OCI-LY1 (cell line): Measurements from ENCODE around the gene FOXE3.
A peak's percentile ranks its signal among the peaks of the same experiment; 100 is the strongest.

Experiments
- H2AFZ ChIP-seq: fragments of 200-600 bp; sonication (generic), shearing (Covaris generic); 2 replicates; pipeline ENCODE4 v1.6.0; 2014; ENCODE audit warnings: antibody characterized with exemption, mild to moderate bottlenecking, low read length
- H3F3A ChIP-seq: fragments of 200-600 bp; sonication (generic), shearing (Covaris generic); 2 replicates; pipeline ENCODE4 v1.6.0; 2014; ENCODE audit warnings: mild to moderate bottlenecking, antibody characterized with exemption, low read length, moderate library complexity; ENCODE audit not compliant: insufficient read depth
- H3K27ac ChIP-seq: fragments of 200-600 bp; sonication (generic); 2 replicates; pipeline ENCODE4 v1.5.1; 2014; ENCODE audit warnings: low read length, mixed run types, mild to moderate bottlenecking, low read depth; ENCODE audit not compliant: poor library complexity, severe bottlenecking
- H3K27me3 ChIP-seq: fragments of 200-600 bp; sonication (generic); 2 replicates; pipeline ENCODE4 v1.6.0; 2014; ENCODE audit warnings: antibody characterized with exemption, mild to moderate bottlenecking, low read length, moderate library complexity; ENCODE audit not compliant: insufficient read depth
- H3K36me3 ChIP-seq: fragments of 200-600 bp; sonication (generic); 2 replicates; pipeline ENCODE4 v1.6.1; 2014; ENCODE audit warnings: mild to moderate bottlenecking, antibody characterized with exemption, low read length, moderate library complexity, mixed read lengths; ENCODE audit not compliant: insufficient read depth
- H3K4me1 ChIP-seq: fragments of 200-600 bp; sonication (generic); 2 replicates; pipeline ENCODE4 v1.5.1; 2014; ENCODE audit warnings: mild to moderate bottlenecking, low read length, moderate library complexity; ENCODE audit not compliant: insufficient read depth, severe bottlenecking
- H3K4me2 ChIP-seq: fragments of 200-600 bp; sonication (generic), shearing (Covaris generic); 2 replicates; pipeline ENCODE4 v1.6.1; 2014; ENCODE audit warnings: low read length
- H3K4me3 ChIP-seq: fragments of 200-600 bp; sonication (generic); 2 replicates; pipeline ENCODE4 v1.5.1; 2014; ENCODE audit warnings: low read length, low read depth, mild to moderate bottlenecking, mixed read lengths; ENCODE audit not compliant: poor library complexity, severe bottlenecking
- H3K79me2 ChIP-seq: fragments of 200-600 bp; shearing (Covaris generic); 2 replicates; pipeline ENCODE4 v1.6.1; 2016; ENCODE audit warnings: mixed run types, low read length, mixed read lengths; ENCODE audit not compliant: insufficient read depth
- H3K9ac ChIP-seq: fragments of 200-600 bp; sonication (generic), shearing (Covaris generic); 2 replicates; pipeline ENCODE4 v1.6.1; 2014; ENCODE audit warnings: mild to moderate bottlenecking, low read length, mixed read lengths
- H3K9me2 ChIP-seq: fragments of 200-600 bp; sonication (generic), shearing (Covaris generic); 2 replicates; pipeline ENCODE4 v1.6.1; 2014; ENCODE audit warnings: low read depth, mild to moderate bottlenecking, low read length, mixed read lengths
- H3K9me3 ChIP-seq: fragments of 200-600 bp; shearing (Covaris generic); 2 replicates; pipeline ENCODE4 v1.6.1; 2014; ENCODE audit warnings: low read length, mixed read lengths
- H4K20me1 ChIP-seq: fragments of 200-600 bp; sonication (generic), shearing (Covaris generic); 2 replicates; pipeline ENCODE4 v1.6.0; 2016; ENCODE audit warnings: mild to moderate bottlenecking, low read length; ENCODE audit not compliant: insufficient read depth
- EZH2 ChIP-seq: fragments of 200-600 bp; sonication (generic), shearing (Covaris generic); IDR thresholded peaks from 2 replicates; pipeline ENCODE4 v1.8.0; 2017; ENCODE audit warnings: borderline replicate concordance, mixed run types, mild to moderate bottlenecking, antibody characterized with exemption, low read length, moderate library complexity, mixed read lengths
- TF ChIP-seq, protein P1 (sequence below): fragments of 200-600 bp; sonication (generic), shearing (Covaris generic); IDR thresholded peaks from 2 replicates; pipeline ENCODE4 v1.5.1; 2017; ENCODE audit warnings: mild to moderate bottlenecking, antibody characterized with exemption, low read length, moderate library complexity, mixed read lengths

Gene FOXE3

DNA sequence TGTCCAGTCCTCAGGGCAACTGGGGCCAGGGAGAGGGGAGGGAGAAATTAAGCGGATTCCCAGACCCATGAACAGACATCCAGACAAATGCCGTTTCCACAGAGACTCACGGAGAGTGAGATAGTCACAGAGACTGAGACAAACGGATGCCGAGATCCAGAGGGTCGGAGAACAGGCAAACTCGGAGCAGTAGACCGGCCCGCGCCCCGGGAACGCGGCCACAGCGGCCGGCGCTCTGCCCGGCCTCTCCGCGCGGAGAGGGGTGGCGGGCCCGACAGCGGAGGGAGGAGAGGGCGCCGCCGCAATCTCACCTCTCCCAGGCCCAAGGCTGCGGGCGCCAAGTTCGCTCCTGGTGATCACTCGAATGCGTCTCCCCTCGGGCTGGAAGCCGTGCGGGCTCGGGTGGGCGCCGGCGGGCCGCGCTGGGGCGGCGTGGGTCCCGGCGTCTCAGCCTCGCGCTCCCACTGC lies 20.9 kb downstream of the FOXE3 start:
- TF ChIP-seq EZH2: no peak
- TF ChIP-seq, protein P1, sequence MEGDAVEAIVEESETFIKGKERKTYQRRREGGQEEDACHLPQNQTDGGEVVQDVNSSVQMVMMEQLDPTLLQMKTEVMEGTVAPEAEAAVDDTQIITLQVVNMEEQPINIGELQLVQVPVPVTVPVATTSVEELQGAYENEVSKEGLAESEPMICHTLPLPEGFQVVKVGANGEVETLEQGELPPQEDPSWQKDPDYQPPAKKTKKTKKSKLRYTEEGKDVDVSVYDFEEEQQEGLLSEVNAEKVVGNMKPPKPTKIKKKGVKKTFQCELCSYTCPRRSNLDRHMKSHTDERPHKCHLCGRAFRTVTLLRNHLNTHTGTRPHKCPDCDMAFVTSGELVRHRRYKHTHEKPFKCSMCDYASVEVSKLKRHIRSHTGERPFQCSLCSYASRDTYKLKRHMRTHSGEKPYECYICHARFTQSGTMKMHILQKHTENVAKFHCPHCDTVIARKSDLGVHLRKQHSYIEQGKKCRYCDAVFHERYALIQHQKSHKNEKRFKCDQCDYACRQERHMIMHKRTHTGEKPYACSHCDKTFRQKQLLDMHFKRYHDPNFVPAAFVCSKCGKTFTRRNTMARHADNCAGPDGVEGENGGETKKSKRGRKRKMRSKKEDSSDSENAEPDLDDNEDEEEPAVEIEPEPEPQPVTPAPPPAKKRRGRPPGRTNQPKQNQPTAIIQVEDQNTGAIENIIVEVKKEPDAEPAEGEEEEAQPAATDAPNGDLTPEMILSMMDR: no peak
- Histone ChIP-seq H3K4me3 (peak overlapping the region; percentile 88), H3K4me1 (peaks cover 17% of the 10 kb centered on the region), H4K20me1 (no peaks in the 10 kb centered on the region), H3K9ac (peak overlapping the region; percentile 89), H3K79me2 (no peaks in the 10 kb centered on the region), H2AFZ (no peak overlapping the region), H3K4me2 (peak overlapping the region; percentile 86), H3F3A (no peaks in the 10 kb centered on the region), H3K27ac (peak overlapping the region; percentile 69), H3K9me2 (no peaks in the 10 kb centered on the region), H3K27me3 (no peaks in the 10 kb centered on the region; the same call in 1 of the 2 replicates), H3K9me3 (no peaks in the 10 kb centered on the region), H3K36me3 (peaks cover 6% of the 10 kb centered on the region; the same call in 1 of the 2 replicates)

DNA sequence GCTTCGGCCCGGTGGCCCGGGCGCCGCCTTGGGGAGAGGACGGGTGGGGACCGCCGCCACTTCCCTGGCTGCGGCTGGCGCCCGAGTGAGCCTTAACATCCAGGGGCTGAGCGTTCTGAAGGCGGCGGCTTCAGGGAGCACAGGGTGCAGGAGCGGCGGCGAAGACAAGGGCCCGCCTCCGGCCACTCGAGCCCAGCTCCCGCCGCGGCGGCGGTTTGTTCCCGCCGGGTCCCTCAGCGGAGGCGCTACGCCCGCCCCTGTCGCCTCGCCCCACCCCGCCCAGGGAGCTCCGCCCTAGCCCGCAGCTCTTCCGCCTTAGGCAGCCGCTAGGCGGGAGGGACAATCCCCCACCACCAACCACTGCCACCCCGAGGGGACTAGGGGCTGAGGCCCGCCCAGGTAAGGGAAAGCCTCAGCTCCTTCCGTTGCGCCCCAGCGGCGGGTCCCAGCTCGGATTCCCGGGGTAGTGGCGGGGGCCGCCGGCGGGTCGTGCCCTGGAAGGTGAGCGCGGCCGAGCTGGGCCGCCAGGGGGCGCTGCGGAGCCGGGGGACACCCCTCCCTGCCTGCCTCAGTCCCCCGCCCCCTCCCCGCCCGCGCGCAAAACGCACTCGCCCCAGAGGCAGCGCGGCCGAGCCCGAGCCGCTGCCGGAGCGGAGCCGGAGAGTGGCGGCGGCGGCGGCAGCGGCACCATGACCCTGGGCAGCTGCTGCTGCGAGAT lies 21.5 kb downstream of the FOXE3 start, which contains the start of gene FOXD2:
Gene FOXD2 (plus strand): TSS at position 598 of the 718 bp plus-strand sequence. CDS start 92 bp downstream, at position 690.
- Histone ChIP-seq H3K27me3 (no peaks in the 10 kb centered on the region; the same call in 1 of the 2 replicates), H3K4me2 (peak within 1 kb of the TSS; percentile 86), H3F3A (no peaks in the 10 kb centered on the region), H3K4me3 (peak within 1 kb of the TSS; percentile 88), H3K9ac (peak within 1 kb of the TSS; percentile 89), H2AFZ (no peak within 1 kb of the TSS), H3K27ac (peak within 1 kb of the TSS; percentile 69), H3K79me2 (no peaks in the 10 kb centered on the region), H4K20me1 (no peaks in the 10 kb centered on the region), H3K9me2 (no peaks in the 10 kb centered on the region), H3K36me3 (peaks cover 5% of the 10 kb centered on the region; the same call in 1 of the 2 replicates), H3K9me3 (no peaks in the 10 kb centered on the region), H3K4me1 (peaks cover 11% of the 10 kb centered on the region)
- TF ChIP-seq EZH2: no peak
- TF ChIP-seq, protein P1: peak; percentile 75

GRCh38 chr1:47438165-47439016 lies 22.3 kb downstream of the FOXE3 start:
- no peak overlapping the region for H3K27ac ChIP-seq
- peak overlapping the region; percentile 88 for H3K4me3 ChIP-seq
- peak overlapping the region; percentile 86 for H3K4me2 ChIP-seq
- peaks cover 8% of the 10 kb centered on the region for H3K4me1 ChIP-seq
- H3K9me2 ChIP-seq: no peaks in the 10 kb centered on the region
- no peaks in the 10 kb centered on the region; the same call in 1 of the 2 replicates for H3K27me3 ChIP-seq
- no peaks in the 10 kb centered on the region for H3K79me2 ChIP-seq
- TF ChIP-seq, protein P1: no peak
- TF ChIP-seq EZH2: no peak
- no peaks in the 10 kb centered on the region for H3F3A ChIP-seq
- no peaks in the 10 kb centered on the region; the same call in 1 of the 2 replicates for H3K36me3 ChIP-seq
- no peak overlapping the region for H2AFZ ChIP-seq
- H4K20me1 ChIP-seq: no peaks in the 10 kb centered on the region
- H3K9ac ChIP-seq: peak overlapping the region; percentile 89; the same call in 1 of the 2 replicates
- H3K9me3 ChIP-seq: no peaks in the 10 kb centered on the region
